Tibial nerve (tissue), 4 donors: ENCODE measurements around the gene STARD8. TPM values are rescaled to one million over a fixed set of nuclear protein-coding genes. Genes with fewer than 3 reads are reported as not detected.

Experiments used
- DNase-seq, 2 donors: peaks; one replicate each; pipeline ENCODE4 v3.0.0-alpha.2; 2019; ENCODE audit warnings: low spot score in 2 of 2
- H3K27ac ChIP-seq, 4 donors: fragments of 200-600 bp; sonication (generic) in 3 of 4; one replicate each; pipeline ENCODE4 v1.5.1; 2017 to 2019; ENCODE audit warnings: mild to moderate bottlenecking in 1 of 4
- H3K27me3 ChIP-seq, 2 donors: fragments of 200-600 bp; sonication (generic) in 1 of 2; one replicate each; pipeline versions ENCODE4 v1.5.1 to v1.6.0; 2017 to 2019
- H3K36me3 ChIP-seq, 3 donors: fragments of 200-600 bp; sonication (generic); one replicate each; pipeline ENCODE4 v1.5.1; 2018 to 2019
- H3K4me1 ChIP-seq, 4 donors: fragments of 200-600 bp; sonication (generic) in 3 of 4; one replicate each; pipeline ENCODE4 v1.5.1; 2017 to 2019
- H3K4me3 ChIP-seq, 4 donors: fragments of 200-600 bp; sonication (generic) in 3 of 4; one replicate each; pipeline ENCODE4 v1.5.1; 2017 to 2019; ENCODE audit warnings: mild to moderate bottlenecking in 1 of 4, moderate library complexity in 1 of 4
- H3K9me3 ChIP-seq, 4 donors: fragments of 200-600 bp; sonication (generic) in 3 of 4; one replicate each; pipeline ENCODE4 v1.5.1; 2017 to 2019
- EP300 ChIP-seq, 2 donors: sonication (generic); formaldehyde crosslinking; IDR thresholded peaks; one replicate each; pipeline ENCODE4 v1.6.1; 2017; ENCODE audit warnings: antibody characterized with exemption in 2 of 2, mild to moderate bottlenecking in 1 of 2
- POLR2A ChIP-seq, 2 donors: fragments of 450-650 bp; IDR thresholded peaks; one replicate each; pipeline ENCODE4 v1.6.1; 2017; ENCODE audit warnings: antibody characterized with exemption in 2 of 2, mild to moderate bottlenecking in 2 of 2, moderate library complexity in 2 of 2
- WGBS, 2 donors: methylation state at CpG; one replicate each; pipeline ENCODE4 v1.1.5; 2018; 5-methylcytosine and 5-hydroxymethylcytosine counted together
- total RNA-seq, 4 donors: library from RNA; depleted of rRNA; stranded (reverse); fragments of >200 nt; gene quantifications; one replicate each; pipeline ENCODE4 v1.1.0, GENCODE V29; 2016
- TF ChIP-seq, protein P1 (sequence below), 5 experiments: fragments of 200-600 bp in 3 of 5; fragments of 450-650 bp in 2 of 5; sonication (generic) in 3 of 5; IDR thresholded peaks; one replicate each; pipeline ENCODE4 v1.5.1; 2016 to 2019; ENCODE audit warnings: antibody characterized with exemption in 5 of 5, mild to moderate bottlenecking in 3 of 5, moderate library complexity in 2 of 5

The STARD8 gene
- total RNA-seq, 4 donors from 2014 or later: 20.7 to 30.8 (median 22.0) TPM

- TF ChIP-seq, protein P1, sequence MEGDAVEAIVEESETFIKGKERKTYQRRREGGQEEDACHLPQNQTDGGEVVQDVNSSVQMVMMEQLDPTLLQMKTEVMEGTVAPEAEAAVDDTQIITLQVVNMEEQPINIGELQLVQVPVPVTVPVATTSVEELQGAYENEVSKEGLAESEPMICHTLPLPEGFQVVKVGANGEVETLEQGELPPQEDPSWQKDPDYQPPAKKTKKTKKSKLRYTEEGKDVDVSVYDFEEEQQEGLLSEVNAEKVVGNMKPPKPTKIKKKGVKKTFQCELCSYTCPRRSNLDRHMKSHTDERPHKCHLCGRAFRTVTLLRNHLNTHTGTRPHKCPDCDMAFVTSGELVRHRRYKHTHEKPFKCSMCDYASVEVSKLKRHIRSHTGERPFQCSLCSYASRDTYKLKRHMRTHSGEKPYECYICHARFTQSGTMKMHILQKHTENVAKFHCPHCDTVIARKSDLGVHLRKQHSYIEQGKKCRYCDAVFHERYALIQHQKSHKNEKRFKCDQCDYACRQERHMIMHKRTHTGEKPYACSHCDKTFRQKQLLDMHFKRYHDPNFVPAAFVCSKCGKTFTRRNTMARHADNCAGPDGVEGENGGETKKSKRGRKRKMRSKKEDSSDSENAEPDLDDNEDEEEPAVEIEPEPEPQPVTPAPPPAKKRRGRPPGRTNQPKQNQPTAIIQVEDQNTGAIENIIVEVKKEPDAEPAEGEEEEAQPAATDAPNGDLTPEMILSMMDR (IDR thresholded peaks at IDR 0.05): no peak
- Histone ChIP-seq H3K27ac (peak overlapping the region in 1 of 4 donors; percentile 40), H3K27me3 (no peaks in the 10 kb centered on the region), H3K36me3 (no peaks in the 10 kb centered on the region), H3K4me1 (peaks cover 0 to 44% (median 0%) of the 10 kb centered on the region in 4 donors), H3K9me3 (no peaks in the 10 kb centered on the region), H3K4me3 (no peak overlapping the region)
- DNase-seq: no peak
- 47 to 53% methylated on average over 10 of the region's 10 CpGs for WGBS, 2 donors
Observed at GRCh38 chrX:68669094-68669860, 21.8 kb downstream of the STARD8 start.

DNA sequence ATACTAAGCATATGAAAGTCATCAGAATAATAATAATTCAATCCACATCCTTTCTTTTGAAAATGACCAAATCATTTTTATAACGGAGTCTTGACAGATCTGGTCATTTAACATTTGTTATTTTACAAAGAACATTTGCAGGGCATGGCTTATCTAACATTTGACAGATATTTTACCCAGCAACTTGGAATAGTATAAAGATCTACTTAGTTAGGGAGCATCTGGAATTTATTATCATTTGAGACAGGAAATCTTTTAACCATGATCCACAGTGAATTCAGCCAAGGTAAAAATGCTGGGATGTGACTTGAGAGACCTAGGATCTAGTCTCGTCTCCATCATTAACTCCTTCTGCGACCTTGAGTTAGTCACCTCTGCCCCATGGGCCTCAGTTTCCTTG lies 22.4 kb downstream of the STARD8 start:
- Histone ChIP-seq H3K27ac (no peak overlapping the region), H3K36me3 (no peaks in the 10 kb centered on the region), H3K9me3 (no peaks in the 10 kb centered on the region), H3K4me1 (peaks cover 0 to 44% (median 0%) of the 10 kb centered on the region in 4 donors), H3K27me3 (no peaks in the 10 kb centered on the region), H3K4me3 (no peak overlapping the region)
- DNase-seq: no peak
- TF ChIP-seq POLR2A (IDR thresholded peaks at IDR 0.05) (no peak), EP300 (IDR thresholded peaks at IDR 0.05) (no peak)
- TF ChIP-seq, protein P1 (IDR thresholded peaks at IDR 0.05): no peak
- WGBS, 2 donors: 51 to 65% methylated on average over 3 of the region's 3 CpGs

- H3K4me3 ChIP-seq: no peak overlapping the region
- no peak for DNase-seq
- H3K9me3 ChIP-seq: no peaks in the 10 kb centered on the region
- H3K36me3 ChIP-seq: no peaks in the 10 kb centered on the region
- TF ChIP-seq EP300 (IDR thresholded peaks at IDR 0.05): no peak
- TF ChIP-seq, protein P1 (IDR thresholded peaks at IDR 0.05): no peak
- TF ChIP-seq POLR2A (IDR thresholded peaks at IDR 0.05): no peak
- H3K4me1 ChIP-seq: peaks cover 0 to 44% (median 0%) of the 10 kb centered on the region in 4 donors
- H3K27ac ChIP-seq: peak overlapping the region in 2 of 4 donors; percentile 19 to 47
- H3K27me3 ChIP-seq: no peaks in the 10 kb centered on the region
Observed at GRCh38 chrX:68671221-68671620, 23.8 kb downstream of the STARD8 start.

DNA sequence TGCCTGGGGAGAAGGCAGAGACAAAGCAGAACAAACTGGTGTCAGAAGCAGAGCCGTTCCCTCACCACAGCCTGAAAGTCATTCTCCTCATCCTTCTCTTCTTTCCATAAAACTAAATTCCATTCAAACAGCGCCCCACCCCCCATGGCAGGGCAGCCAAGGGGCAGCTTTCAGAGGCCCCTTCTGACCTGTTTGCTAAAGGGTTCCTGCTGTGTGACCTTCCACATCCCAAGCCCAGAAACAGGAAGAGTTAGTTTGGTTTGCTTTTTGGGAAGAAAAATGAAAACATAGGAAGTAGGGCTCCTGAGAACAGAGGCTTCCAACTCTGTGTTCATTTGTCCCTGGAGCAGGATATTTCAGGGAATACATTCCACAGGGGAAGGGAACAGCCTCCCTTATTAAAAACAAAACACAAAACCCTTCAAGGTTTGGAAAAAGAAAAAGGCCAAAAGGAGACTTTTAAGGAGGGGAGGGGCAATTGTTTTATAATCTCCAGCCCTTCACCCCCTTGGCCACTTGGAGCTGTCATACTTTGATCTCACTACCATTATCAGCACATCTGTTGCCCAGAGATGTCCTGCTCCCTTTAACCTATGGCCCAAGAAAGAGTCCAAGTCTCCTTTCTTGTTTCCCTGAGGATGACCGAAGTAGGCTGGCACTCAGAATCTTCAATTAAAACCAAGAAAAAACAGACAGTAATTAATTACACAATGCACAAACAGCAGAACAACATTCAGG lies 25.3 kb downstream of the STARD8 start:
- Histone ChIP-seq H3K27me3 (peaks cover 0 to 3% of the 10 kb centered on the region in 2 donors), H3K36me3 (no peaks in the 10 kb centered on the region), H3K9me3 (no peaks in the 10 kb centered on the region), H3K27ac (peak overlapping the region in 3 of 4 donors; percentile 7 to 56 (median 46)), H3K4me1 (peaks cover 0 to 44% (median 0%) of the 10 kb centered on the region in 4 donors), H3K4me3 (no peak overlapping the region)
- peak in 1 of 2 donors; percentile 65 for TF ChIP-seq EP300 (IDR thresholded peaks at IDR 0.05)
- TF ChIP-seq POLR2A (IDR thresholded peaks at IDR 0.05): no peak
- WGBS, 2 donors: 43 to 44% methylated on average over 1 to 3 of the region's 3 CpGs
- peak; percentile 40 to 53 for DNase-seq

DNA sequence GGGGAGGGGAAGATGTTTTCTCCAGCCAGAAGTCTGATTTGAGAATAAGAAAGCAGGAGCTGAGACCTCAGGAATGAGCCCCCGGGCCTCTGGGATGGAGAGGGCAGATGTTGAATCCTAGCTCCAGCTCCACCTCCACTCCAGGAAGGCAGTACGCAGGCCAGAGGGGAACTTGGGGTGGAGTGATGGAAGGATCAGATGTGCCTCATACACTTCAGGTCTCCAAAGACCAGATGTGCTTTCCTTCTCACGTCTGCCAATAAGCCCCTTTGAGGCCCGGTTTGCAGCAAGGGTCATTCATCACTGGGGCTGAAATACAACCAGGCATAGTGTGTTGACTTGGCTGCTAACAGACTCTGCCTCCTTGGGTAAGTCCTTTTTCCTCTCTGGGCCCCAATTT lies 28.1 kb downstream of the STARD8 start:
- no peak for DNase-seq
- no peaks in the 10 kb centered on the region for H3K9me3 ChIP-seq
- H3K4me3 ChIP-seq: no peak overlapping the region
- TF ChIP-seq, protein P1 (IDR thresholded peaks at IDR 0.05): no peak
- peak overlapping the region in 1 of 4 donors; percentile 11 for H3K27ac ChIP-seq
- no peaks in the 10 kb centered on the region for H3K36me3 ChIP-seq
- H3K27me3 ChIP-seq: peaks cover 0 to 8% of the 10 kb centered on the region in 2 donors
- H3K4me1 ChIP-seq: peaks cover 0 to 38% (median 0%) of the 10 kb centered on the region in 4 donors
- WGBS, 2 donors: 36 to 66% methylated on average over 3 to 4 of the region's 4 CpGs
